ENCODE data around the gene ATP6AP1. TPM values are rescaled to one million over a fixed set of nuclear protein-coding genes. Genes with fewer than 3 reads are reported as not detected.

The ATP6AP1 gene
- total and polyA plus RNA-seq, 2 of the 13 experiments (the other 11 are each of a cell fraction or from before 2014, with no cell fraction given): 56.7 to 110 TPM

DNA sequence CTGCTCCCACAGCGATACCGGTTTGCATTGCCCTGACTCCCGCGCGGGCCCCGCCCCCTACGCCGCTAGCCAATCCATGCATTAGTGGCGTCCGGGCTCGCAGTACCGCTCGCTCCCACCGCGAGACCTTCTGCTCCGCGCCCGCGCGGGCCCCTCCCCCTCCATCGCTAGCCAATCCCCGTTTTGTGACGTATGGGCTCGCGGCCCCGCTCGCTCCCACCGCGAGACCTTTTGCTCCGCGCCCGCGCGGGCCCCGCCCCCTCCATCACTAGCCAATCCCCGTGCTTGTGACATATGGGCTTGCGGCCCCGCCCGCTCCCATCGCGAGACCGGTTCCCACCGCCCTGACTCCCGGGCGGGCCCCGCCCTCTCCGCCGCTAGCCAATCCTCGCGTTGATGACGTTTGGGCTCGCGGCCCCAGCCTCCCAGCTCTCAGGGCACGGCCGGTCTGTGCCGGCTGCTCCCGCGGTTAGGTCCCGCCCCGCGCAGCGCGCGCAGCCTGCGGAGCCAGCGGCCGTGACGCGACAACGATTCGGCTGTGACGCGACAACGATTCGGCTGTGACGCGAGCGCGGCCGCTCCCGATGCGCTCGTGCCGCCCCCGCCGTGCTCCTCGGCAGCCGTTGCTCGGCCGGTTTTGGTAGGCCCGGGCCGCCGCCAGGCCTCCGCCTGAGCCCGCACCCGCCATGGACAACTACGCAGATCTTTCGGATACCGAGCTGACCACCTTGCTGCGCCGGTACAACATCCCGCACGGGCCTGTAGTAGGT, 49.5 kb upstream of the ATP6AP1 start, which contains the start of gene EMD (continued):
- TF ChIP-seq, protein P1, sequence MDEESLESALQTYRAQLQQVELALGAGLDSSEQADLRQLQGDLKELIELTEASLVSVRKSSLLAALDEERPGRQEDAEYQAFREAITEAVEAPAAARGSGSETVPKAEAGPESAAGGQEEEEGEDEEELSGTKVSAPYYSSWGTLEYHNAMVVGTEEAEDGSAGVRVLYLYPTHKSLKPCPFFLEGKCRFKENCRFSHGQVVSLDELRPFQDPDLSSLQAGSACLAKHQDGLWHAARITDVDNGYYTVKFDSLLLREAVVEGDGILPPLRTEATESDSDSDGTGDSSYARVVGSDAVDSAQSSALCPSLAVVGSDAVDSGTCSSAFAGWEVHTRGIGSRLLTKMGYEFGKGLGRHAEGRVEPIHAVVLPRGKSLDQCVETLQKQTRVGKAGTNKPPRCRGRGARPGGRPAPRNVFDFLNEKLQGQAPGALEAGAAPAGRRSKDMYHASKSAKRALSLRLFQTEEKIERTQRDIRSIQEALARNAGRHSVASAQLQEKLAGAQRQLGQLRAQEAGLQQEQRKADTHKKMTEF (CRISPR knock-in tag; IDR thresholded peaks at IDR 0.05): 0 out of 2 replicates have a peak, but pooled peaks have one; percentile 16
- no peak for TF ChIP-seq ZNF430 (CRISPR knock-in tag; IDR thresholded peaks at IDR 0.05)
- TF ChIP-seq ZNF563 (CRISPR knock-in tag; IDR thresholded peaks at IDR 0.05): no peak; the same call in 1 of the 2 replicates
- no peak for TF ChIP-seq SOX6 (IDR thresholded peaks at IDR 0.05)
- TF ChIP-seq SOX6 (CRISPR knock-in tag; IDR thresholded peaks at IDR 0.05): peak; percentile 23; the same call in 1 of the 2 replicates
- TF ChIP-seq, protein P2, sequence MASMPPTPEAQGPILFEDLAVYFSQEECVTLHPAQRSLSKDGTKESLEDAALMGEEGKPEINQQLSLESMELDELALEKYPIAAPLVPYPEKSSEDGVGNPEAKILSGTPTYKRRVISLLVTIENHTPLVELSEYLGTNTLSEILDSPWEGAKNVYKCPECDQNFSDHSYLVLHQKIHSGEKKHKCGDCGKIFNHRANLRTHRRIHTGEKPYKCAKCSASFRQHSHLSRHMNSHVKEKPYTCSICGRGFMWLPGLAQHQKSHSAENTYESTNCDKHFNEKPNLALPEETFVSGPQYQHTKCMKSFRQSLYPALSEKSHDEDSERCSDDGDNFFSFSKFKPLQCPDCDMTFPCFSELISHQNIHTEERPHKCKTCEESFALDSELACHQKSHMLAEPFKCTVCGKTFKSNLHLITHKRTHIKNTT (CRISPR knock-in tag; IDR thresholded peaks at IDR 0.05): no peak
- TF ChIP-seq, protein P3, sequence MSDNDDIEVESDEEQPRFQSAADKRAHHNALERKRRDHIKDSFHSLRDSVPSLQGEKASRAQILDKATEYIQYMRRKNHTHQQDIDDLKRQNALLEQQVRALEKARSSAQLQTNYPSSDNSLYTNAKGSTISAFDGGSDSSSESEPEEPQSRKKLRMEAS (IDR thresholded peaks at IDR 0.05): no peak
- TF ChIP-seq ZNF841 (CRISPR knock-in tag; IDR thresholded peaks at IDR 0.05; ENCODE audit: borderline replicate concordance): no peak
- no peak for TF ChIP-seq AGO1 (IDR thresholded peaks at IDR 0.05; ENCODE audit: low read depth, low read length, poor library complexity, severe bottlenecking)
- TF ChIP-seq, protein P4, sequence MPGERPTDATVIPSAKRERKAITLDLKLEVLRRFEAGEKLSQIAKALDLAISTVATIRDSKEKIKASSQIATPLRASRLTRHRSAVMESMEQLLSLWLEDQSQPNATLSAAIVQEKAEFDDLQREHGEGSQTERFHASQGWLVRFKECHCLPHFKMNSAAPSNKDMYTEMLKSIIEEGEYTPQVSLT (CRISPR knock-in tag; IDR thresholded peaks at IDR 0.05; ENCODE audit: borderline replicate concordance, low read depth): no peak
- TF ChIP-seq SALL1 (CRISPR knock-in tag; IDR thresholded peaks at IDR 0.05): peak; percentile 56; the same call in 1 of the 2 replicates
- no peak for TF ChIP-seq KLF12 (CRISPR knock-in tag; IDR thresholded peaks at IDR 0.05; ENCODE audit: borderline replicate concordance)
- TF ChIP-seq, protein P5, sequence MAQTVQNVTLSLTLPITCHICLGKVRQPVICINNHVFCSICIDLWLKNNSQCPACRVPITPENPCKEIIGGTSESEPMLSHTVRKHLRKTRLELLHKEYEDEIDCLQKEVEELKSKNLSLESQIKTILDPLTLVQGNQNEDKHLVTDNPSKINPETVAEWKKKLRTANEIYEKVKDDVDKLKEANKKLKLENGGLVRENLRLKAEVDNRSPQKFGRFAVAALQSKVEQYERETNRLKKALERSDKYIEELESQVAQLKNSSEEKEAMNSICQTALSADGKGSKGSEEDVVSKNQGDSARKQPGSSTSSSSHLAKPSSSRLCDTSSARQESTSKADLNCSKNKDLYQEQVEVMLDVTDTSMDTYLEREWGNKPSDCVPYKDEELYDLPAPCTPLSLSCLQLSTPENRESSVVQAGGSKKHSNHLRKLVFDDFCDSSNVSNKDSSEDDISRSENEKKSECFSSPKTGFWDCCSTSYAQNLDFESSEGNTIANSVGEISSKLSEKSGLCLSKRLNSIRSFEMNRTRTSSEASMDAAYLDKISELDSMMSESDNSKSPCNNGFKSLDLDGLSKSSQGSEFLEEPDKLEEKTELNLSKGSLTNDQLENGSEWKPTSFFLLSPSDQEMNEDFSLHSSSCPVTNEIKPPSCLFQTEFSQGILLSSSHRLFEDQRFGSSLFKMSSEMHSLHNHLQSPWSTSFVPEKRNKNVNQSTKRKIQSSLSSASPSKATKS (CRISPR knock-in tag; IDR thresholded peaks at IDR 0.05): no peak
- 0 out of 2 replicates have a peak, but pooled peaks have one; percentile 16 for TF ChIP-seq MYC (CRISPR knock-in tag; IDR thresholded peaks at IDR 0.05; ENCODE audit: borderline replicate concordance)
- TF ChIP-seq, protein P6, sequence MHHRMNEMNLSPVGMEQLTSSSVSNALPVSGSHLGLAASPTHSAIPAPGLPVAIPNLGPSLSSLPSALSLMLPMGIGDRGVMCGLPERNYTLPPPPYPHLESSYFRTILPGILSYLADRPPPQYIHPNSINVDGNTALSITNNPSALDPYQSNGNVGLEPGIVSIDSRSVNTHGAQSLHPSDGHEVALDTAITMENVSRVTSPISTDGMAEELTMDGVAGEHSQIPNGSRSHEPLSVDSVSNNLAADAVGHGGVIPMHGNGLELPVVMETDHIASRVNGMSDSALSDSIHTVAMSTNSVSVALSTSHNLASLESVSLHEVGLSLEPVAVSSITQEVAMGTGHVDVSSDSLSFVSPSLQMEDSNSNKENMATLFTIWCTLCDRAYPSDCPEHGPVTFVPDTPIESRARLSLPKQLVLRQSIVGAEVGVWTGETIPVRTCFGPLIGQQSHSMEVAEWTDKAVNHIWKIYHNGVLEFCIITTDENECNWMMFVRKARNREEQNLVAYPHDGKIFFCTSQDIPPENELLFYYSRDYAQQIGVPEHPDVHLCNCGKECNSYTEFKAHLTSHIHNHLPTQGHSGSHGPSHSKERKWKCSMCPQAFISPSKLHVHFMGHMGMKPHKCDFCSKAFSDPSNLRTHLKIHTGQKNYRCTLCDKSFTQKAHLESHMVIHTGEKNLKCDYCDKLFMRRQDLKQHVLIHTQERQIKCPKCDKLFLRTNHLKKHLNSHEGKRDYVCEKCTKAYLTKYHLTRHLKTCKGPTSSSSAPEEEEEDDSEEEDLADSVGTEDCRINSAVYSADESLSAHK (CRISPR knock-in tag; IDR thresholded peaks at IDR 0.05; ENCODE audit: borderline replicate concordance): no peak
- no peak for TF ChIP-seq TOPORS (CRISPR knock-in tag; IDR thresholded peaks at IDR 0.05)
- no peak for TF ChIP-seq GPN1 (CRISPR knock-in tag; IDR thresholded peaks at IDR 0.05; ENCODE audit: borderline replicate concordance)
- TF ChIP-seq, protein P7, sequence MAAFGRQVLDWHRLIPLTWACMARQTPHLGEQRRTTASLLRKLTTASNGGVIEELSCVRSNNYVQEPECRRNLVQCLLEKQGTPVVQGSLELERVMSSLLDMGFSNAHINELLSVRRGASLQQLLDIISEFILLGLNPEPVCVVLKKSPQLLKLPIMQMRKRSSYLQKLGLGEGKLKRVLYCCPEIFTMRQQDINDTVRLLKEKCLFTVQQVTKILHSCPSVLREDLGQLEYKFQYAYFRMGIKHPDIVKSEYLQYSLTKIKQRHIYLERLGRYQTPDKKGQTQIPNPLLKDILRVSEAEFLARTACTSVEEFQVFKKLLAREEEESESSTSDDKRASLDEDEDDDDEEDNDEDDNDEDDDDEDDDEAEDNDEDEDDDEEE (CRISPR knock-in tag; IDR thresholded peaks at IDR 0.05): no peak
- TF ChIP-seq MED8 (CRISPR knock-in tag; IDR thresholded peaks at IDR 0.05; ENCODE audit: insufficient replicate concordance): no peak
- TF ChIP-seq KAT8 (CRISPR knock-in tag; IDR thresholded peaks at IDR 0.05): peak; percentile 60; the same call in 1 of the 2 replicates
